ENCODE data around the gene LAMA2. TPM values are rescaled to one million over a fixed set of nuclear protein-coding genes. Genes with fewer than 3 reads are reported as not detected.
A peak's percentile ranks its signal among the peaks of the same experiment; 100 is the strongest.

LAMA2 gene
- total and polyA plus RNA-seq, 2 of the 13 experiments (the other 11 are each of a cell fraction or from before 2014, with no cell fraction given): 0.11 to 0.28 TPM

DNA sequence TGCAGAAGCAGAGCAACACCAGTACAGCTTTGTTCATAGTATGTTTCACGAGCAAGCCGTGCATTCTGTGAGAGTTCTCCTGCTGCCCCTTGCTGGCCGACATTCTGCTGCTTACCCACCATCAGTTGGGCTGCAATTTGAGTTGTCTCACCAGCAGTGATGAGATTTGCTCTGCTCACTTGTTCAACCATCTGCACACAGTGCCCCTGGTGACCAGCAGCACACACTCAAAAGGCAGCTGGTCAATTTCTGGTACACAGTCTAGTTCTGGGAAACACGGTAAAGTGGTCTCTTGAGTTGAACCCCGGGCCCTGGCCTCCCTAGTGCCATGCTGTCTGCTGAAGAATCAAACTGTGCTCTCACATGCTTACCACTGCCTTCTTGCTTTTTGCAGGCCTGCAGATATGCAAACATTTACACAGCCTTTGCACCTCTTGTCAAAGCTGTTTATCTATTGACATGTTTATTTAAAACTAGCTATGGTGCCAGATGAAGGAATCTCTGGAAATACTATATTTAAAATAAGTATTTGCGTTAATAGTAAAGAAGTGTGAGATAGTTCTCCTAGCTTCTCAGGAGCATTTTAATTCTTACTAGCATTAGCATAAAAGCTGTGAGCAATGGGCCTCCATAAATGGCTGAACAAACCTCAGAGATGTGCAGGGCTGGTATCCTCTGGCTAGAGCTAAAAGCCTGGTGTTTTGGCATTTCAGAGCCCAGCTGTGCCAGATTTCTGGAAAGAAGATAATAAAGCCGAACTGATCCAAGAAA is 592.7 kb downstream of the LAMA2 start:
- ChIA-PET CTCF (ENCODE audit: low intra/inter-chr PET ratio, low total read pairs) (no interaction called here), POLR2A (no interaction called here)
- no peaks in the 10 kb centered on the region for H4K20me1 ChIP-seq (ENCODE audit: insufficient read depth, low read length)
- no peaks in the 10 kb centered on the region for H3K79me2 ChIP-seq (ENCODE audit: insufficient read depth, low read length)
- 5% methylated on average over 7 of the region's 7 CpGs for WGBS (ENCODE audit: low lambda C conversion rate)
- H3K4me1 ChIP-seq (ENCODE audit: insufficient read depth, low read length): peaks cover 6% of the 10 kb centered on the region
- H3K27ac ChIP-seq (ENCODE audit: extremely low read length, insufficient read depth, low read length): no peak overlapping the region
- DNase-seq (ENCODE audit: low spot score): no peak
- in situ Hi-C loops (cut with HindIII; ENCODE audit: extremely low pct_ligation_motif_present, low pct_unique_long_range_greater_than_20kb) (loop anchor here (25.0 kb wide), 1 partner anchor 462 kb away; no protein-coding TSS in a partner anchor), intact Hi-C loops (cut with micrococcal nuclease; ENCODE audit: unreplicated experiment) (no loop called here)
- H3K4me2 ChIP-seq (ENCODE audit: low read depth, low read length): peak overlapping the region; percentile 35
- peak; percentile 95 for ATAC-seq
- H3K36me3 ChIP-seq (replicated peaks in 1 of 2; ENCODE audit: control insufficient read depth in 1 of 2, insufficient read depth in 2 of 2, low read length in 2 of 2): no peaks in the 10 kb centered on the region
- no TSS peak for BruUV-seq (replicated peaks)
- no peak overlapping the region for H3K4me3 ChIP-seq (replicated peaks in 1 of 3; ENCODE audit: insufficient read depth in 1 of 3, low read depth in 2 of 3, low read length in 3 of 3)
- no peak overlapping the region for H3K9ac ChIP-seq (ENCODE audit: insufficient read depth, low read depth, low read length)
- no peaks in the 10 kb centered on the region for H3K27me3 ChIP-seq (ENCODE audit: control insufficient read depth in 1 of 2, insufficient read depth in 2 of 2, low read length in 2 of 2)
- no peaks in the 10 kb centered on the region for H3K9me3 ChIP-seq (ENCODE audit: low read length)
- FAIRE-seq: peak; percentile 57
- H2AFZ ChIP-seq (ENCODE audit: low read length): no peak overlapping the region
- TF ChIP-seq, protein P1, sequence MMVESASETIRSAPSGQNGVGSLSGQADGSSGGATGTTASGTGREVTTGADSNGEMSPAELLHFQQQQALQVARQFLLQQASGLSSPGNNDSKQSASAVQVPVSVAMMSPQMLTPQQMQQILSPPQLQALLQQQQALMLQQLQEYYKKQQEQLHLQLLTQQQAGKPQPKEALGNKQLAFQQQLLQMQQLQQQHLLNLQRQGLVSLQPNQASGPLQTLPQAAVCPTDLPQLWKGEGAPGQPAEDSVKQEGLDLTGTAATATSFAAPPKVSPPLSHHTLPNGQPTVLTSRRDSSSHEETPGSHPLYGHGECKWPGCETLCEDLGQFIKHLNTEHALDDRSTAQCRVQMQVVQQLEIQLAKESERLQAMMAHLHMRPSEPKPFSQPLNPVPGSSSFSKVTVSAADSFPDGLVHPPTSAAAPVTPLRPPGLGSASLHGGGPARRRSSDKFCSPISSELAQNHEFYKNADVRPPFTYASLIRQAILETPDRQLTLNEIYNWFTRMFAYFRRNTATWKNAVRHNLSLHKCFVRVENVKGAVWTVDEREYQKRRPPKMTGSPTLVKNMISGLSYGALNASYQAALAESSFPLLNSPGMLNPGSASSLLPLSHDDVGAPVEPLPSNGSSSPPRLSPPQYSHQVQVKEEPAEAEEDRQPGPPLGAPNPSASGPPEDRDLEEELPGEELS (CRISPR knock-in tag; IDR thresholded peaks at IDR 0.05): peak; percentile 74
- TF ChIP-seq CHCHD3 (CRISPR knock-in tag; IDR thresholded peaks at IDR 0.05) (no peak), RARA (CRISPR knock-in tag; IDR thresholded peaks at IDR 0.05) (no peak), ZNF260 (CRISPR knock-in tag; IDR thresholded peaks at IDR 0.05; ENCODE audit: borderline replicate concordance, low read depth) (no peak), ZNF605 (CRISPR knock-in tag; IDR thresholded peaks at IDR 0.05) (peak; percentile 62; the same call in 1 of the 2 replicates), HDAC1 (CRISPR knock-in tag; IDR thresholded peaks at IDR 0.05) (peak; percentile 31; the same call in 1 of the 2 replicates), ZNF563 (CRISPR knock-in tag; IDR thresholded peaks at IDR 0.05) (no peak), ZNF782 (CRISPR knock-in tag; IDR thresholded peaks at IDR 0.05; ENCODE audit: borderline replicate concordance) (no peak), RXRA (CRISPR knock-in tag; IDR thresholded peaks at IDR 0.05) (no peak), MXD4 (CRISPR knock-in tag; IDR thresholded peaks at IDR 0.05) (peak; percentile 44; the same call in 1 of the 2 replicates)
- TF ChIP-seq, protein P2, sequence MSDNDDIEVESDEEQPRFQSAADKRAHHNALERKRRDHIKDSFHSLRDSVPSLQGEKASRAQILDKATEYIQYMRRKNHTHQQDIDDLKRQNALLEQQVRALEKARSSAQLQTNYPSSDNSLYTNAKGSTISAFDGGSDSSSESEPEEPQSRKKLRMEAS (IDR thresholded peaks at IDR 0.05): 0 out of 2 replicates have a peak, but pooled peaks have one; percentile 21
- TF ChIP-seq, protein P3, sequence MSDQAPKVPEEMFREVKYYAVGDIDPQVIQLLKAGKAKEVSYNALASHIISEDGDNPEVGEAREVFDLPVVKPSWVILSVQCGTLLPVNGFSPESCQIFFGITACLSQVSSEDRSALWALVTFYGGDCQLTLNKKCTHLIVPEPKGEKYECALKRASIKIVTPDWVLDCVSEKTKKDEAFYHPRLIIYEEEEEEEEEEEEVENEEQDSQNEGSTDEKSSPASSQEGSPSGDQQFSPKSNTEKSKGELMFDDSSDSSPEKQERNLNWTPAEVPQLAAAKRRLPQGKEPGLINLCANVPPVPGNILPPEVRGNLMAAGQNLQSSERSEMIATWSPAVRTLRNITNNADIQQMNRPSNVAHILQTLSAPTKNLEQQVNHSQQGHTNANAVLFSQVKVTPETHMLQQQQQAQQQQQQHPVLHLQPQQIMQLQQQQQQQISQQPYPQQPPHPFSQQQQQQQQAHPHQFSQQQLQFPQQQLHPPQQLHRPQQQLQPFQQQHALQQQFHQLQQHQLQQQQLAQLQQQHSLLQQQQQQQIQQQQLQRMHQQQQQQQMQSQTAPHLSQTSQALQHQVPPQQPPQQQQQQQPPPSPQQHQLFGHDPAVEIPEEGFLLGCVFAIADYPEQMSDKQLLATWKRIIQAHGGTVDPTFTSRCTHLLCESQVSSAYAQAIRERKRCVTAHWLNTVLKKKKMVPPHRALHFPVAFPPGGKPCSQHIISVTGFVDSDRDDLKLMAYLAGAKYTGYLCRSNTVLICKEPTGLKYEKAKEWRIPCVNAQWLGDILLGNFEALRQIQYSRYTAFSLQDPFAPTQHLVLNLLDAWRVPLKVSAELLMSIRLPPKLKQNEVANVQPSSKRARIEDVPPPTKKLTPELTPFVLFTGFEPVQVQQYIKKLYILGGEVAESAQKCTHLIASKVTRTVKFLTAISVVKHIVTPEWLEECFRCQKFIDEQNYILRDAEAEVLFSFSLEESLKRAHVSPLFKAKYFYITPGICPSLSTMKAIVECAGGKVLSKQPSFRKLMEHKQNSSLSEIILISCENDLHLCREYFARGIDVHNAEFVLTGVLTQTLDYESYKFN (CRISPR knock-in tag; conservative IDR thresholded peaks at IDR 0.05): peak; percentile 47
- TF ChIP-seq, protein P4, sequence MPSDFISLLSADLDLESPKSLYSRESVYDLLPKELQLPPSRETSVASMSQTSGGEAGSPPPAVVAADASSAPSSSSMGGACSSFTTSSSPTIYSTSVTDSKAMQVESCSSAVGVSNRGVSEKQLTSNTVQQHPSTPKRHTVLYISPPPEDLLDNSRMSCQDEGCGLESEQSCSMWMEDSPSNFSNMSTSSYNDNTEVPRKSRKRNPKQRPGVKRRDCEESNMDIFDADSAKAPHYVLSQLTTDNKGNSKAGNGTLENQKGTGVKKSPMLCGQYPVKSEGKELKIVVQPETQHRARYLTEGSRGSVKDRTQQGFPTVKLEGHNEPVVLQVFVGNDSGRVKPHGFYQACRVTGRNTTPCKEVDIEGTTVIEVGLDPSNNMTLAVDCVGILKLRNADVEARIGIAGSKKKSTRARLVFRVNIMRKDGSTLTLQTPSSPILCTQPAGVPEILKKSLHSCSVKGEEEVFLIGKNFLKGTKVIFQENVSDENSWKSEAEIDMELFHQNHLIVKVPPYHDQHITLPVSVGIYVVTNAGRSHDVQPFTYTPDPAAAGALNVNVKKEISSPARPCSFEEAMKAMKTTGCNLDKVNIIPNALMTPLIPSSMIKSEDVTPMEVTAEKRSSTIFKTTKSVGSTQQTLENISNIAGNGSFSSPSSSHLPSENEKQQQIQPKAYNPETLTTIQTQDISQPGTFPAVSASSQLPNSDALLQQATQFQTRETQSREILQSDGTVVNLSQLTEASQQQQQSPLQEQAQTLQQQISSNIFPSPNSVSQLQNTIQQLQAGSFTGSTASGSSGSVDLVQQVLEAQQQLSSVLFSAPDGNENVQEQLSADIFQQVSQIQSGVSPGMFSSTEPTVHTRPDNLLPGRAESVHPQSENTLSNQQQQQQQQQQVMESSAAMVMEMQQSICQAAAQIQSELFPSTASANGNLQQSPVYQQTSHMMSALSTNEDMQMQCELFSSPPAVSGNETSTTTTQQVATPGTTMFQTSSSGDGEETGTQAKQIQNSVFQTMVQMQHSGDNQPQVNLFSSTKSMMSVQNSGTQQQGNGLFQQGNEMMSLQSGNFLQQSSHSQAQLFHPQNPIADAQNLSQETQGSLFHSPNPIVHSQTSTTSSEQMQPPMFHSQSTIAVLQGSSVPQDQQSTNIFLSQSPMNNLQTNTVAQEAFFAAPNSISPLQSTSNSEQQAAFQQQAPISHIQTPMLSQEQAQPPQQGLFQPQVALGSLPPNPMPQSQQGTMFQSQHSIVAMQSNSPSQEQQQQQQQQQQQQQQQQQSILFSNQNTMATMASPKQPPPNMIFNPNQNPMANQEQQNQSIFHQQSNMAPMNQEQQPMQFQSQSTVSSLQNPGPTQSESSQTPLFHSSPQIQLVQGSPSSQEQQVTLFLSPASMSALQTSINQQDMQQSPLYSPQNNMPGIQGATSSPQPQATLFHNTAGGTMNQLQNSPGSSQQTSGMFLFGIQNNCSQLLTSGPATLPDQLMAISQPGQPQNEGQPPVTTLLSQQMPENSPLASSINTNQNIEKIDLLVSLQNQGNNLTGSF (CRISPR knock-in tag; IDR thresholded peaks at IDR 0.05): no peak

All from HepG2 (cell line).